ENCODE measurements around the gene ZNF536.
"Not testable (repeated sequence)": the region's sequence is repeated elsewhere in the genome, so short reads cannot be mapped to it uniquely, and the experiment has no call there.

The ZNF536 gene

GRCh38 chr19:30420881-30421280 lies 48.7 kb downstream of the ZNF536 start:
- DNase-seq: no peak

- no peak for DNase-seq
Observed at GRCh38 chr19:30421571-30421970, 49.4 kb downstream of the ZNF536 start.

GRCh38 chr19:30423481-30423880 lies 51.3 kb downstream of the ZNF536 start:
- no peak for DNase-seq

GRCh38 chr19:30425885-30426838 lies 54.0 kb downstream of the ZNF536 start:
- DNase-seq: no peak

- no peak for DNase-seq
Observed at GRCh38 chr19:30426864-30427263, 54.7 kb downstream of the ZNF536 start.

GRCh38 chr19:30428092-30428680 lies 56.0 kb downstream of the ZNF536 start:
- DNase-seq: no peak

- DNase-seq: no peak
Observed at GRCh38 chr19:30428844-30429243, 56.7 kb downstream of the ZNF536 start.

- no peak for DNase-seq
Observed at GRCh38 chr19:30430206-30430734, 58.1 kb downstream of the ZNF536 start.

- DNase-seq: no peak
Observed at GRCh38 chr19:30431591-30431990, 59.4 kb downstream of the ZNF536 start.

GRCh38 chr19:30434797-30435594 lies 62.8 kb downstream of the ZNF536 start:
- no peak for DNase-seq

- no peak for DNase-seq
Observed at GRCh38 chr19:30437869-30438268, 65.7 kb downstream of the ZNF536 start.

- DNase-seq: no peak
Observed at GRCh38 chr19:30439310-30439709, 67.1 kb downstream of the ZNF536 start.

- DNase-seq: no peak
Observed at GRCh38 chr19:30441011-30441410, 68.8 kb downstream of the ZNF536 start.

- DNase-seq: no peak
Observed at GRCh38 chr19:30442674-30443073, 70.5 kb downstream of the ZNF536 start.

- no peak for DNase-seq
Observed at GRCh38 chr19:30443531-30444252, 71.5 kb downstream of the ZNF536 start.

- DNase-seq: no peak
Observed at GRCh38 chr19:30444253-30444671, 72.1 kb downstream of the ZNF536 start.

GRCh38 chr19:30444686-30445232 lies 72.6 kb downstream of the ZNF536 start:
- DNase-seq: no peak

- no peak for DNase-seq
Observed at GRCh38 chr19:30445385-30445784, 73.2 kb downstream of the ZNF536 start.

- not testable (repeated sequence) for DNase-seq
Observed at GRCh38 chr19:30446120-30446519, 73.9 kb downstream of the ZNF536 start.

- no peak for DNase-seq
Observed at GRCh38 chr19:30446850-30447552, 74.8 kb downstream of the ZNF536 start.

- DNase-seq: no peak
Observed at GRCh38 chr19:30447553-30447870, 75.3 kb downstream of the ZNF536 start.
